ENCODE measurements around the gene TRMT112. TPM values are rescaled to one million over a fixed set of nuclear protein-coding genes. Genes with fewer than 3 reads are reported as not detected.

Gene TRMT112
- total and polyA plus RNA-seq, 8 donors = 50.8 to 337 (median 160) TPM

DNA sequence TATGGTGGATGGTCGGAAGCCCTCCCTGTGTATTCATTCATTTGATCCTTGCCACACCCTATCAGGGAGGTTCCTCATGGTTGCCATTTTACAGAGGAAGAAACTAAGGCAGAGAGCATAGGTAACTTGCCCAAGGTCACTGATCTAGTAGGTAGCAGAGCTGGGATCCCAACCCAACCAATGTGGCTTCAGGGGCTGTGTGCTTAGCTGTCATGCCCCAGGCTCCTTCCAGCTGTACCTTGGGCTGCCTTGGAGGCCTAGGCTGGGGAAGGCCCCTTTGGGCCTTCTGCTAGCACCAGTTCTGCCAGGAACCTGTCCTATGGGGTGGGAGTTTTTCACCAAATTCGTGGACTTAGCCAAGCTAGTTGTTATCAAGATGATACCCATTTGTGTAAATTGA lies 41.5 kb downstream of the TRMT112 start:
- H3K27ac ChIP-seq = peak overlapping the region in 3 of 5 donors; percentile 18 to 96 (median 33)
- DNase-seq = no peak
- intact Hi-C loops (cut with DNase I; ENCODE audit: low total_unique reads) = no loop called here
- H3K36me3 ChIP-seq = peaks cover 13 to 51% (median 47%) of the 10 kb centered on the region in 4 donors
- no peaks in the 10 kb centered on the region for H3K27me3 ChIP-seq
- H3K4me3 ChIP-seq = no peak overlapping the region
- no peak for TF ChIP-seq POLR2AphosphoS5 (IDR thresholded peaks at IDR 0.05)
- no peak for TF ChIP-seq POLR2A (IDR thresholded peaks at IDR 0.05)
- TF ChIP-seq, protein P1, sequence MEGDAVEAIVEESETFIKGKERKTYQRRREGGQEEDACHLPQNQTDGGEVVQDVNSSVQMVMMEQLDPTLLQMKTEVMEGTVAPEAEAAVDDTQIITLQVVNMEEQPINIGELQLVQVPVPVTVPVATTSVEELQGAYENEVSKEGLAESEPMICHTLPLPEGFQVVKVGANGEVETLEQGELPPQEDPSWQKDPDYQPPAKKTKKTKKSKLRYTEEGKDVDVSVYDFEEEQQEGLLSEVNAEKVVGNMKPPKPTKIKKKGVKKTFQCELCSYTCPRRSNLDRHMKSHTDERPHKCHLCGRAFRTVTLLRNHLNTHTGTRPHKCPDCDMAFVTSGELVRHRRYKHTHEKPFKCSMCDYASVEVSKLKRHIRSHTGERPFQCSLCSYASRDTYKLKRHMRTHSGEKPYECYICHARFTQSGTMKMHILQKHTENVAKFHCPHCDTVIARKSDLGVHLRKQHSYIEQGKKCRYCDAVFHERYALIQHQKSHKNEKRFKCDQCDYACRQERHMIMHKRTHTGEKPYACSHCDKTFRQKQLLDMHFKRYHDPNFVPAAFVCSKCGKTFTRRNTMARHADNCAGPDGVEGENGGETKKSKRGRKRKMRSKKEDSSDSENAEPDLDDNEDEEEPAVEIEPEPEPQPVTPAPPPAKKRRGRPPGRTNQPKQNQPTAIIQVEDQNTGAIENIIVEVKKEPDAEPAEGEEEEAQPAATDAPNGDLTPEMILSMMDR (IDR thresholded peaks at IDR 0.05) = no peak
- no peak for TF ChIP-seq EP300 (IDR thresholded peaks at IDR 0.05)
- H3K4me1 ChIP-seq = peaks cover 12 to 41% (median 40%) of the 10 kb centered on the region in 4 donors
- no peaks in the 10 kb centered on the region for H3K9me3 ChIP-seq
- 55 to 70% (median 59%) methylated on average over 1 to 2 of the region's 2 CpGs for WGBS, 5 donors

DNA sequence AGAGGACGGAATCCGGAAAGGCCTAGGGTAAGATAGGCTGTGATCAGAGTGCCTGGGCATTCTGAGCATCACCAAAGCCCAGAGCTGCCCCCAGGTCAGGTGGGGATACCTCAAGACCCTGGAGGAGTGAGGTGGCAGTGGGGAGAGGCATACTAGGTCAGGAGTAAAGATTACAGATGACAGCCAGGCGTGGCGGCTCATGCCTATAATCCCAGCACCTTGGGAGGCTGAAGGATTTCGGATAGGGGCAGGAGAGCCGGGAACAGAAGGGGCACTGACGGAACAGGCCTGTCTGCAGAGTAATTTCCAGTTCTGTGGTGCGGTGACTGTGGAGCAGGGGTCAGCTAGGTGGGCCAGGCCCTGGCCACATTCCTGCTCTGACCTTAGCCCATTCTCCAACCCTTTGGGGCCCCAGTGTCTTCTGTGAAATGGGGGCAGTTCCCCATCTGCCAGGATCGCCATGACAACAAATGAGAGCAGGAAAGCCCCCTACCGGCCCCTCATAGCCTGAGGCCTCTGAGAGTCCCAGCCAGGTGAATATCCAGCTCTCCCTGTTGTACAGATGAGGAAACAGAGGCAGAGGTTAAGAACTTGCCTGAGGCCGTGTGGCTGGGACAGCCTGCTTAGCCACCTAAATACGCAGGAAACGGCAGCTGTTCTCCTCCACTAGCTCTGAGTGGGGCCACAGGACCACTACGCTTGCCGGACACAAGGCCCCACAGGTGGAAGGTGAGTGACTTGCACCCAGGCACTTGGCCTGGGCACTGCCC lies 42.1 kb downstream of the TRMT112 start:
- Histone ChIP-seq H3K9me3 (no peaks in the 10 kb centered on the region), H3K36me3 (peaks cover 13 to 47% (median 44%) of the 10 kb centered on the region in 4 donors), H3K4me3 (no peak overlapping the region), H3K27ac (peak overlapping the region; percentile 14 to 96 (median 36)), H3K4me1 (peaks cover 12 to 41% (median 38%) of the 10 kb centered on the region in 4 donors), H3K27me3 (no peaks in the 10 kb centered on the region)
- 61 to 90% (median 87%) methylated on average over 12 to 15 of the region's 15 CpGs for WGBS, 5 donors
- intact Hi-C loops (cut with DNase I; ENCODE audit: low total_unique reads) = no loop called here
- no peak for DNase-seq
- no peak for TF ChIP-seq POLR2A (IDR thresholded peaks at IDR 0.05)
- TF ChIP-seq POLR2AphosphoS5 (IDR thresholded peaks at IDR 0.05) = no peak
- TF ChIP-seq, protein P1 (IDR thresholded peaks at IDR 0.05) = no peak
- TF ChIP-seq EP300 (IDR thresholded peaks at IDR 0.05) = no peak

DNA sequence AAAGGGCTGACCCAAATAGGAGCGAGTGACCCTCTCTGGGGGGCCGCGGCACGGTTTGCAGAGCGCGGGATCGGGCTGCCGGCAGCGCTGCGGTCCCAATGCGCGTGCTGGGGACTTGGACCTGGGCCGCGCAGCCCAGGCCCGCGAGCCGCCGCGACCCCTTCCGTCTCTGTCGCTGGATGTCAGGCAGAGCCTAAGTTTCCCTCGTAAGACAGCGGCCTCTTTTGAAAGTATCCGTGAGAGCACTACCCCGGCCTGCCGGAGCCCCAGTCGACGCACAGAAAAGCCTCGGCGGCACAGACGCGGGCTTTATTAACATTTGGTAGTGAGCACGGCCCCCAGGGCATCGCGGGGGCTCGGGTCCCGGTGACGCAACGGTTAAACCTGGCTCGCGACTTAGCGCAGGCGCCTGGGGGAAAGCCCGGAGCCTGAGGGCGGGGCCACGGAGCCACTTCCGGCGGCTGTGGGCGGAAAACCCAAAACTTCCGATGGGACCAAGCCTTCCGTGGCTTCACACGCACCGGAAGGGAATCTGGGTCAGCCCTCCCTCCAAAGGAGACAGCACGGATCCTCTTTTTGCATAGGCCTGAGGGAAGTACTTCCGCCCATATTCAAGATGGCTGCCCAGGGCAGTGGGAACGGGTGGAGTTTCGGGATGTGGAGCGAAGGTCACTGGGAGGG lies 47.7 kb downstream of the TRMT112 start:
- DNase-seq = peak; percentile 98 to 100
- 0 to 1% (median 0%) methylated on average over 26 to 58 of the region's 58 CpGs for WGBS, 5 donors
- Histone ChIP-seq H3K27ac (peak overlapping the region; percentile 93 to 99 (median 95)), H3K9me3 (no peaks in the 10 kb centered on the region), H3K36me3 (peaks cover 14 to 28% (median 25%) of the 10 kb centered on the region in 4 donors), H3K27me3 (no peaks in the 10 kb centered on the region), H3K4me3 (peak overlapping the region; percentile 63 to 81 (median 70)), H3K4me1 (peaks cover 27 to 55% (median 51%) of the 10 kb centered on the region in 4 donors)
- intact Hi-C loops (cut with DNase I; ENCODE audit: low total_unique reads) = no loop called here
- TF ChIP-seq POLR2A (IDR thresholded peaks at IDR 0.05) = no peak
- peak; percentile 66 to 99 (median 95) for TF ChIP-seq POLR2AphosphoS5 (IDR thresholded peaks at IDR 0.05)
- TF ChIP-seq, protein P1 (IDR thresholded peaks at IDR 0.05) = peak in 1 of 7 experiments; percentile 9
- TF ChIP-seq EP300 (IDR thresholded peaks at IDR 0.05) = no peak

DNA sequence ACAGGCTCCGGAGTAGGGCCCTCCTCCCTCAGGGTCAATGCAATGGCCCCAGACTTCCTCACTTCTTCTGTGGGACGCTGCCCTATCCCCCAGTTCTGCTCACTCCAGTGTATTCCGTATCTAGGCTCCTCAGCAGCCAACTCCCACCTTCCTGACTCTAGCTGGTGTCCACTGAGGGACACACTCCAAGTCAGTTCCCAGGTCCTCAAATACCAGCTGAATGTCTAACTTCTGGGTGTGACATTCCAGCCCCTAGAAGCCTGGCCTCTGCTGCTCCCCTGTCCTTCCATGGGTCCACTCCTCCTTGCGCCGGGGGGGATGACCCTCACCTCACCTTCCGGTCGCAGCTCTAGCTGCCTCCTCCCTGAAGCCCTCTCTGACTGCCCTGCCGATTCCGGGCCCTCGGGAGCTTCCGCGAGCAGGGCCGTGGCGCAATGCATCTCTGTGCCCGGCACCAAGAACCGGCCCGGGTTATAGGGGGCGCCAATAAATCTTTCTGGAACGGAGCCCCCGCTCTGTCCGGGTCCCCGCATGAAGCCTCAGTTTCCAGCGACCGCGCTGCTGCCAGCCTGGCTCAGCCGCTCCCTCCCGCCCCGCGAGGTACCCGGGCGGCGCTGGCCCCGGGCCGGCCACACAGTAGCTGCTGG lies 48.3 kb downstream of the TRMT112 start:
- Histone ChIP-seq H3K4me1 (peaks cover 27 to 51% (median 46%) of the 10 kb centered on the region in 4 donors), H3K36me3 (peaks cover 17 to 34% (median 32%) of the 10 kb centered on the region in 4 donors), H3K9me3 (no peaks in the 10 kb centered on the region), H3K4me3 (peak overlapping the region; percentile 63 to 81 (median 70)), H3K27ac (peak overlapping the region; percentile 92 to 99 (median 95)), H3K27me3 (no peaks in the 10 kb centered on the region)
- TF ChIP-seq, protein P1 (IDR thresholded peaks at IDR 0.05) = no peak
- no peak for TF ChIP-seq EP300 (IDR thresholded peaks at IDR 0.05)
- TF ChIP-seq POLR2A (IDR thresholded peaks at IDR 0.05) = no peak
- TF ChIP-seq POLR2AphosphoS5 (IDR thresholded peaks at IDR 0.05) = no peak
- 0 to 4% (median 2%) methylated on average over 14 to 34 of the region's 34 CpGs for WGBS, 5 donors
- peak; percentile 56 to 79 for DNase-seq
- intact Hi-C loops (cut with DNase I; ENCODE audit: low total_unique reads) = no loop called here

Data from stomach (tissue), 9 donors.